Endothelial cell of hepatic sinusoid (primary cell): ENCODE data around the gene SLCO2A1.

Experiments used
- in situ Hi-C: cut with HindIII; loops from 2 replicates; pipeline ENCODE4 v1.10.0; 2017; ENCODE audit warnings: low sequenced_read_pairs

The SLCO2A1 gene

GRCh38 chr3:133887803-133888703, 141.7 kb downstream of the SLCO2A1 start:
- in situ Hi-C loops: no loop called here

GRCh38 chr3:133887074-133887802, 142.5 kb downstream of the SLCO2A1 start:
- in situ Hi-C loops: no loop called here

GRCh38 chr3:133886031-133886722, 143.5 kb downstream of the SLCO2A1 start:
- in situ Hi-C loops: no loop called here

DNA sequence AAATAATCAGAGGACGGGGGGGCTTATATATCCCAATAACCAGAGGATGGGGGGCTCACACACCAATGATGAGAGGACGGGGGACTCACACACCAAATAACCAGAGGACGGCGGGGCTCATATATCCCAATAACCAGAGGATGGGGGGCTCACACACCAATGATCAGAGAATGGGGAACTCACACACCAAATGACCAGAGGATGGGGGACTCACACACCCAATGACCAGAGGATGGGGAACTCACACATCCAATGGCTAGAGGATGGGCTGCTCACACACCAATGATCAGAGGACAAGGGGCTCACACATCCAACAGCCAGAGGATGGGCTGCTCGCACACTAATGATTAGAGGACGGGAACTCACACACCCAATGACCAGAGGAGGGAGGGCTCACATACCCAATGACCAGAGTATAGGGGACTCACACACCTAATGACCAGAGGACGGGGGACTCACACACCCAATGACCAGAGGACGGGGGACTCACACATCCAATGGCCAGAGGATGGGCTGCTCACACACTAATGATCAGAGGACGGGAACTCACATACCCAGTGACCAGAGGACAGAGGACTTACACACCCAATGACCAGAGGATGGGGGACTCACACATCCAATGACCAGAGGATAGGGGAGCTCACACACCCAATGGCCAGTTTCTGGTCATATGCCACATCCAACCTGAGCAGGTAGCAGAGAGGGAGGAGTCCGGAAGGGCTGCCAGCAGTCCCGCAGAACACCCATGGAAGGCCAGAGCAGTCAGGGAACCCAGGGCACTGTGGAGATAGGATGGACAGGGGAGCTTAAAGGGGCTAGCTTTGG, 144.6 kb downstream of the SLCO2A1 start:
- in situ Hi-C loops: no loop called here

DNA sequence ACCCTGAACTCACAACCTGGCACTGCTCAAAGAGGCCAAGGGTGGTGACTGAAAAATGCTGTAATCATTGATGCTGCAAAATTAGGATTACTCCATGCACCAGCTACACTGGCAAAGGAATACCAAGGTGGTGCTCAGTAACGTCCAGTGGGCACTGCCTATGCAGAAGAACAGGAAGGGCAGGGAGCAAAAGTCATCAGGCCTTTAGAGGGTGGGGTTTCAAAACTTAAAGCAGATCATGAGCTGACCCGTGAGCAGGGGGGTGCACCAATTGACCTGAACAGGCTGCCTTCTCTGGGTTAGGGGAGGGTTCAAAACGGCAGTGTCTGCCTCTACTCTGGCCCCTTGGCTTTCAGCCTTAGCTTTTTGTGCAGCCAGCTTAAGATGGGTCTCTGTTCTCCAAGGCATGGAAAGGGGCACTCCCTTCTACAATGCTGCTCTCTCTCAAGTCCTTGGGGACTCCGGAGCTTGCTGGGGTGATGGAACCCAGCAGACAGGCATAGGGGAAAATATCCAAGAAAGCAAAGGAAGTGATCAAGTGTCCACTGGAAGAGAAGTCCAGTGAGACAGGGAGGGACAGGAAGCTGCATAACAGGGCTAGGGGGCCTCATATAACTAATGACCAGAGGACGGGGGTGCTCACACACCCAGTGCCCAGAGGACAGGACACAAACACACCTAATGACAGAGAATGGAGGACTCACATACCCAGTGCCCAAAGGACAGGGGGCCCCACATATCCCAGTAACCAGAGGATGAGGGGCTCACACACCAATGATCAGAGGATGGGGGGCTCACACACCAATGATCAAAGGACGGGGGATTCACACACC, 145.5 kb downstream of the SLCO2A1 start:
- in situ Hi-C loops: no loop called here

GRCh38 chr3:133883641-133884040, 146.1 kb downstream of the SLCO2A1 start:
- in situ Hi-C loops: no loop called here

DNA sequence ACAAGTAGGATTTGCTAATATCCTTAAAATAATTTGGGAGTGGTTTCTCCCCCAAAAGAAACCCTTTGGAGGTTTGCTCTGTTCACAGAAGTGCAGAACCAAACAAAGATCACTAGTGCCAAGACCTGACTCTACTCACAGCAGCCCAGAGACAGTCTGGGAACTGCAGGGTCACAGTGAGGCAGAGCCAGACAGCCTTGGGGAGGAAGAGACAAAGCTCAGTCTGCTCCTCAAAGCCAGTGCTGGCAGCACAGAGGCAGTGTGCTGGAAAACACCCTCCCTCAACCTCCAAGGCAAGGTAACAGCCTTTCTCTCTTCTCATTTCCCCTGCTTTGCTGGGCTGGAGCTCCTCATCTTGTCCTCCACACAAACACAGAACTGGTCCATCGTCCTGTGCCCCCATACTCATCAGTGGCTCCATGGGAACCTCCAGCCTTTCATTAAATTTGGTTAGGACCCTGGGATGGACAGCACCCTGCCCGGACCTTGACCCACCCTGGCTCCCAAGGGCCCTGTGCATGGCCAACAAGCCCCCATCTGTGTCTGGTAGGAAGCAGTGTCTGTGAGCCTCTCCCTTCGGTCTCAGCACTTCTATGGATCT, 146.6 kb downstream of the SLCO2A1 start:
- in situ Hi-C loops: no loop called here

DNA sequence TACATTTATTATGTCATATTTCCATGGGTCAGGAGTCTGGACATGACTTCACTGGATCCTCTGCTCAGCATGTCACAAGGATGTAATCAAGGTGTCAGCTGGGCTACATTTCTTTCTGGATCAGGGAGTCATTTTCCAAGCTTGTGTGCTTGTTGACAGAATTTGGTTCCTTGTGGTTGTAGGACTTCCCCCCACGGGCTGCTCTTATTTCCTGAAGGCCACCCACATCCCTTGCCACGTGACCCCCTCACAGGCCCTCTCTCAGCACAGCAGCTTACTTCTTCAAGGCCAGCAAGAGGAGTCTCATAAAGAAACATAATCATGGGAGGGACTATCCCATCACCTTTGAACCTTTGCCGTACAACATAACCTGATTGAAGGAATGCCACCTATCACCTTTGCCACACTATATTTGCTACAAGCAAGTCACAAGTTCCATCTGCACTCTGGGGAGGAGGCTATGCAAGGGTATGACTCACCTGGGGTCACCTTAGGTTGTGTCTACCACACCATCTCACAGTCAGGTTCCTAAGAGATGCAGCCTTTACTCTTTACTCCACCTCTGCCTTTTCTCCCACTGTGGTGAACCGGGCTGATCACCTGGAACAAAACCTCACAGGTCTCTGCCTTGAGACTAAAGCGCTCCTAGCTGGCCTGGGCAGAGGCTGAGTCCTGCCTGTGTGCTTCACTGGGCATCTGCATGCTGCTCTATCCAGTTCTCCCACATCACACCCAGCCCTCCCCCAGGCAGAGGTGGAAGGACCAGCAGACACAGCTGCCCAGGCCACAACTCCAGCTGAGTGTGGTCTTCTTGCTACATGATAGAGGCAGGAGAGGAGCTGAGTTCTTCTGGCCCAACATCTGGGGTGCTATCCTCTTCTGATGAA, 147.5 kb downstream of the SLCO2A1 start:
- in situ Hi-C loops: no loop called here

DNA sequence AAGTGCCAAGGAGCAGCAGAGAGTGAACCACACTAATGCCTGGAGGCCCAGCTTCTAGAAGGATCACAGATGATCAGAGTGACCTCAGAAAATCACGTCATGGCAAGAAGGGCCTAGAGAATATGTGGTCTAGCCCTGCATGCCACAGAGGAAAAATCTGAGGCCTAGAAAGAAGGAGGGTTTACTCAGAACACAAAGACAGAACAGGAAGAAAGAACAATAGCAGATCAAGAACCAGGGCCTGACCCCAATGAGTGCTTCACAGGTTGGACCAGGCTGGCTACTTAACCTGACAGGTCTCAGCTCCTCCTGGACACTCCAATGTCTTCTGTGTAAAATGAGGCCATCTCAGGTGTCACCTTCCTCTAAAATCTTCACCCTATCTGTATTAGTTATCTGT, 148.2 kb downstream of the SLCO2A1 start:
- in situ Hi-C loops: no loop called here

DNA sequence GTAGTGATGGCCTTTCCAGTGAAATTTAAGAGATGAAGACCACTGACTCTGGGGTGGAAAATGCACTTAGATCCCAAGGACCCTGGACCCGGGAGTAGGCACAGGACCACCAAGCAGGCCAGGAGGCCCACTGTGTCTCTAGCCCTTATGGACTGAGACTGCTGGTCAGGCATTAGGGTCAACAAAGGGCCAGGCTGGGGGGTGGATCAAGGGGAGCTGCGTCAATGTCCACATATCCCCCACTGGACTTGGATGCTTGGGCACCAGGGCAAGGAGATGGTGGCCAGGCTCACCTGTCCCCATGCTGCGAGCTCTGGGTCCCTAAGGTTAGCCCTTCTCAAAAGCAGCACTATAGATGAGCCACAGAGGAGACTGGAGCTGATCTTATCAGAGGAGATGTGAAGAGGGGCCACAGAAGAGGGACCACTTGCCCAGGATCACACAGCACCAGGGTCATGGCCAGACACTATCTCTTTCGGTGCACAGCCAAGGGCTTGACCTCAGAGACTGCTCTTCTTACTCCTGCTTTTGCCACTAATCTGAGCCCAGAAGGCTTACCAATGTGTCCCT, 148.8 kb downstream of the SLCO2A1 start:
- in situ Hi-C loops: no loop called here

- in situ Hi-C loops: no loop called here
Observed at GRCh38 chr3:133880287-133880686, 149.4 kb downstream of the SLCO2A1 start.

DNA sequence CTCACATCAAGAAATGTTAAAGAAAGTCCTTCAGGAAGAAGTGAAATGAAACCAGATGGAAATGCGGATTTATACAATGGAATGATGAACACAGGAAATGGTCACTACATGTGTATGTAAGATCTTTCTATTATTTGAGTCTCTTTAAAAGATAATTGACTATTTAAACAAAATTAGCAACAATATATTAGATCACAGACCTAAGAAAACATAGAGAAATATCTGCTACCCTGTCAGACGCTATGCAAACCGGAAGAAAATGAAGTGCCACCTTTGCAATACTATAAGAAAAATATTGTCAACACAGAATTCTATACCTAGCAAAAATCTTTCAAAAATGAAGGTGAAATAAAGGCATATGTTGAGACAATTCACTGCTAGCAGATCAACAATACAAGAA, 151.2 kb downstream of the SLCO2A1 start:
- in situ Hi-C loops: no loop called here
